DMS53 treated with DMSO at 0.1 percent for 48 hours (cell line): ENCODE measurements around the gene EYA3.

ENCODE experiments used
- DNase-seq: peaks from one replicate; lab custom pipeline; 2025; ENCODE audit not compliant: unreplicated experiment; lab: John Stamatoyannopoulos, UW

The EYA3 gene

DNA sequence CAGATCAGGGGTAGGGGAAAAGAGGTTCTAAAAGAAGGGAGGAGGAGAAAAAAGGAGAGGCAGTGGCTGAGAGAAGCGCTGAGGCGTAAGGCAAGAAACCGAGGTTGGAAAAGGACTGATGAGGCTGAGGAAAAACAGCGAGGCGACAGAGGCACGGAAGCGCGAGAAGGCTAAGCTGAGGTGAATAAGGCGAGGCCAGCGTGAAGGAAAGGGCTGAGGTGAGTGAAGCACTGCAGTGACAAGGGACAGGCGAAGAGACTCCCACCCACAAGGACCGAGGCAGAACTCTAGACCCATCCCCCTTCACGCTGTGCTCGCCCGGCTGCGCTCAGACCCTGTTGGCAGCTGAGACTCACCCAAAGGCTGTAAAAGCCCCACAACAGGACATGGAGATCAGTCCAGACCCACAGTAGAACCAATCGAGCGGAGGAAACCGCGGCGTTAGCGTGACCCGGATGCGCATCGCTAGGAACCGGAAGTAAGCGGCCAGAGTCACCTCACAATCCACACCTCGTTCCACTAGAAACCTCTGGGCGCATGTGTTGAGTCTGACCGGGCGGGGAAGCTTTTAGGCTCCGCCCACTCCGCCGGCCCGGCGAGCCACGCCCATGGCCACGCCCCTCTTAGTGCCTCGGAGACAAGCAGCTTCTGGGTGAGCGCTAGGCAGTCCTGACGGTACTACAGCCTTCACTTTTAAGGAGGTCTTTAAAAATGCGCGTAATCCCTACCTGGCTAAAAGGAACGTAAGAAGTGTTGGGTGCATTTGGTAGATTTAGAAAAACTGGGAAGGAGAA, at the start of gene EYA3:
Gene EYA3 (minus strand): TSS at position 443 of the 794 bp plus-strand sequence. CDS start 30,584 bp downstream, outside the sequence.
- DNase-seq: peak; percentile 97

GRCh38 chr1:28136922-28137613, 48.7 kb upstream of the EYA3 start:
- no peak for DNase-seq

DNA sequence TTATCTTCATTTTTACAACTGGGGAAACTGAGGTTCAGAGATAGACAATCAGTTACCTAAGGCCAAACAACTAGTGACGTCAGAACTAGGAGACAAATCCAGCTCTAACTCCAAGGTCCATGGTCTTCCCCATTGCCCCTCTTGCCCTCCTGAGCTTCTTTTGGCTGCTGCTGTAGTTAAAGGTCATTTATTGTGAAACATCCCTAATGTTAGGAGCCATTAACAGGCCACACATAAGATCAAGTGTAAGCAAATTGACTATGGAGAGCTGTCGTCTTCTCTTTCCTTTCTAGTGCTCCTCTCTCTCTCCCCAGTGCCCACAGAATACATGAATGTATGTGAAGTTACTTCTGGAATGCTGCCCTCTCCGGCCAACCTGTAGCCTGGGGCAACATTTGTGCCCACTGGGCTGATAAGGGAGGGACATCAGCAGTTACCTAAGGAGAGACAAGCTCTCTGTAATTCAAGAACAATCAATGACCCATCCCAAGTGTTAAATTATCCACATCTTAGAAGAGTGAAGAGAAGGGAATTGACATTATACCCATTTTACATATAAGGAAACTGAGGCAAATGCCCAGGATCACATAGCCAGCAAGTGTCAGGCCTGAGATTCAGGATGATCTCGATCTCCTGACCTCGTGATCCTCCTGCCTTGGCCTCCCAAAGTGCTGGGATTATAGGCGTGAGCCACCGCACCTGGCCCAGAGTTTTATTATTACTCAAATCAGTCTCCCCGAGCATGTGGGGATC, 47.9 kb upstream of the EYA3 start:
- no peak for DNase-seq

- no peak for DNase-seq
Measured at GRCh38 chr1:28135371-28136168, 47.2 kb upstream of the EYA3 start.

DNA sequence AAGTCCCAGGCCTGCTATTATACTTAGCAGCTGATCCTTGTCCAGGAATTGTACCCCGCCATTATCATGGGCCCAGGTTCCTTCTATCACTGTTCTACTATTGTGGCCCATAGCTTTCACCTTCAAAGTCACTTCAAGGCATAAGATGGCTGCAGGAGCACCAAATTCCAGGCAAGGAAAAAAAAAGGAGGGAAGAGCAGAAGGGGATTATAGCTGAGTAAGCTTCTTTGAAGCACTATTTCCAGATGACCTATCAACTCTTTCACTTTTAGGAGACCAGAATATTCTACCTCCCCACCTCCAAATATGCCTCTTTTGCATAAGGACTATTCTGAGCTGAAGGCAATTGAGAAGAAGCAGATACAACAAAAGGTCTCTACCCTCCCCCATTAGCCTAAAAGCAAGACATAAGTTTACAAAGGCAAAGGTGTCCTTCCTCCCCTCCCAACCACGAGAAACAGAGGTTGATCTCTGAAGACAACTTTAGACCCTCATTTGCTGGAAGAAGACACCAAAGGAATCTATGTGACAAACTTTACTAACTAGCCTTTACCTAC, 46.3 kb upstream of the EYA3 start:
- DNase-seq: no peak

DNA sequence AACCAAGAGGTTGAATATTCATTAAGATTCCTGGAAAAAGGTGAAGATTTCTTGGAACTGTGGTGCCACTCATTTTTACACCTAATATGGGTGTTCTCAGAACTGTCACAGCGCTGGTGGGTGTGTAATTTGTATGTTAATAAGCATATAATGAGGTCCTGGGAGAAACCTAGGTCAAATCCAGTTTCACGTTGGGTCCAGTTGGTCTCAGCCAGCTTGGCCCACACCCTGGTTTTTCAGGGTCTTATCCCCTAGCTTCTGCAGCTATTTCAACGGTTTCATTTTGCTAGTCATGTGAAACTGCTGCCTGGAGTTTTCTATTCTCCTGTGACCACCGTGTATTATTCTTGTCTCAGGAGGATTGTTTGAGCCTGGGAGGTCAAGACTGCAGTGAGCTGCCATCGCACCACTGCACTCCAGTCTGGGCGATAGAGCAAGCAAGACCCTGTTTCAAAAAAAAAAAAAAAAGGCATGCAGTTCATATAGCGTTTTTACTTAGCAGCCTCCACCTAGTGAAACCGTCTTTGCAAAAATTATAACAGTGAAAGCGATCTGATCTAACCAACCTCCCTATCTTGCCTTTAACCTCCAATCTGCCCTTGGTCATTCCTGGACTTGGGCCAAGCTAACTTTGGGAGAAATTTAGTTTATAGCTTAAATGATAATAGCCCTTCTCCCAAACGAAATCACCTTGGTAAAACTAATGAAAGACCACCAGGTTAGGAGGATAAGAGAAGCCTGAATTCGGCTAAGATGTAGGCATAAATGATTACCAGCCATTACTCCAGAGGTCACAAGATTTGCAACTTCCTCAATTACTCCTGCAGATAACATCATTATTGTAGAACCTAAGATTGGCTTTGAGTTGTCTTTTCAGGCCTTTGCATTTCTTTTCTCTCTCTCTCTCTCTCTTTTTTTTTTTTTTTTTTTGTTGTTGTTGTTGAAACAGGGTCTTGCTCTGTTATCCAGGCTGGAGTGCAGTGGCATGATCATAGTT, 44.1 kb upstream of the EYA3 start:
- no peak for DNase-seq

DNA sequence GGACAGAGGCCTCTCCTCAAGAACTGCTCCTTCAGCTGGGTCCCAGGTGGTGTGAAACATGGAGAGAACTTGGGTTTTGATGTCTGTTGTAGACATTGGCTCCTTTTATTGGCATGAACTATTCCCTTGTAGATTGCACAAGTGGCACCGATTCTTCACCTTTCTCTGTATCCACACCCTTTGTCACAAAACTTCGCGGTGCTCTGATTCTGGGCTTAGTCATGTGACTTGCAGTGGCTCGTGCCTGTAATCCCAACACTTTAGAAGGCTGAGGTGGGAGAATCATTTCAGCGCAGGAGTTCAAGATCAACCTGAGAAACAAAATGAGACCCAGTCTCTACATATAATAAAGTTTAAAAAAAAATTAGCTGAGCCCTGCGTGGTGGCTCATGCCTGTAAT, 42.5 kb upstream of the EYA3 start:
- no peak for DNase-seq

DNA sequence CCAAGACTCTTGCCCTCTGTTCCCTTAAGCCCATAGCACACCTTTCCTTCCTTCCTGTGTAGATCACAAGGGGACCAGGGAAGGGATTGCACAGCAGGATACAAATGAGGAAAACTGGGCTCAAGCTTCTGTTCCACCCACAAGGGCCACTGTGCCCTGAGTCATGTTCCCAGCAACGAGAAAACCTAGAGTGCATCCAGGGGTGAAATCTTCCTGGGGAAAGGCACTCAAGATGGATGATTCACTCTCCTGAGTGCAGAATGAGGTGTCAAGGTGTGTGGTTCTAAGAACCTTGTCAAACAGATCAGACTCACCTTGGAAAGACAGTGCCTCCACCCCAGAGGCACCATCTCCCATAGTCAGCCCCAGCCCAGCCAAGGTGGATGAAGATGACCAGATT, 40.7 kb upstream of the EYA3 start:
- no peak for DNase-seq

DNA sequence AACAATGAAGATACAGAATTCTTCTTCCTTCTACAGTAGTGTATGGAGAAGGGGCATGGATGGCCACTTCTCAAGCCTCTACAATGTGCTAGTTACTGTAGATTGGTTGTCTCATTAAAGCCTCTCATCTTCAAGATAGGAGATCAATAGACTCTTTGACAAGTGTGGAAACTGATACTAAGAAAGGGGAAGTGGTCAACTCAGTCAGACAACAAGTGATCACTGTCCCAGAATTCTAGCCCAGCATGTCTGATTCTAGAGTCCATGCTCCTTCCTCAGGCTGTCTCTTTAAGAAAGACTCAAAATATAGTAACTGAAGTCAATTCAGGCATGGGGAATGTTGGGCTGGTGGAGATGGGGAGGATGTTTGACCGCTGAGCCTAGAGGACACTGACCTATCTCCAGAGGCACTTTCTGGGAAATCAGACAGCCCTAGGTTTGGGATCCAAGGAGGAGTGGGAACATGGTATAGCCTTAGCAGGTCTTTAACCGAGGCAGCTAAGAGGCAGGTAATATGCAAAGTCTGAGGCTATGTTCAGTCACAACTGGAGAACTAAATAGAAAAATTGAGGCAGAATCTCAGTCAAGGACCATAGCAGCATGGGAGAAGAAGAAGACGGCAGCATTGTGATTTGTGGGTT, 39.3 kb upstream of the EYA3 start:
- DNase-seq: no peak

- no peak for DNase-seq
Measured at GRCh38 chr1:28126783-28127490, 38.5 kb upstream of the EYA3 start.

DNA sequence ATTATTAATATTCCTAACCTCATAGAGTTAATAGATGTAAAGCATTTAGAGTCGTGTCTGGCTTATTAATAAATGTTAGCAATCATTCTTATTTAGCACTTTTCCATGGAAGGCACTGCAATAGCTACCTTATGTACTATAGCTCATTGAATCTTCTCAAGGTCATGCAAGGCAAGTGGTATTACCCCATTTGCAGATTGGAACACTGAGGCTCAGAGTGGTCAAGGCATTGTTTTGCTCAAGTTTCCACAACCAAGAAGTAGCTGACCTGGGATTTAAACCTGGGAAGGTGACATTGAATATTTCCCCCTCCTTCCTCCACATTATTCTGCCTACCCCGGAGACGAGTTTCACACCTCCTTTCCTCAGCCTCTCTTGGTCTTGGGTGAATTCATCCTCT, 37.8 kb upstream of the EYA3 start:
- no peak for DNase-seq

- DNase-seq: no peak
Measured at GRCh38 chr1:28123461-28123961, 35.1 kb upstream of the EYA3 start.

DNA sequence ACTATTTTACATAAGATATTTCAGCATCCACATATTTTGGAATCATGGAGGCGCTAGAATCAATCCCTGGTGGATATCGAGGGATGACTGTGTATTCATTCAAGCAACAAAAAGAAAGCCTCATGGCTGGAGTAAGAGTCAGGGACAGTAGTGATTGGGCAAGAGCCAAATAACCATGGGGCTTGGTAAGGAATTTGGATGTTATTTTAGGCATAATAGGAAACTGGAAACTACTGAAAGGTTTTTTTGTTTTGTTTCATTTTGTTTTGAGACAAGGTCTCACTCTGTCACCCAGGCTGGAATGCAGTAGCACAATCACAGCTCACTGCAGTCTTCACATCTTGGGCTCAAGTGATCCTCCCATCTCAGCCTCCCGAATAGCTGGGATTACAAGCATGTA, 33.8 kb upstream of the EYA3 start:
- no peak for DNase-seq

GRCh38 chr1:28119556-28119955, 31.1 kb upstream of the EYA3 start:
- DNase-seq: no peak

DNA sequence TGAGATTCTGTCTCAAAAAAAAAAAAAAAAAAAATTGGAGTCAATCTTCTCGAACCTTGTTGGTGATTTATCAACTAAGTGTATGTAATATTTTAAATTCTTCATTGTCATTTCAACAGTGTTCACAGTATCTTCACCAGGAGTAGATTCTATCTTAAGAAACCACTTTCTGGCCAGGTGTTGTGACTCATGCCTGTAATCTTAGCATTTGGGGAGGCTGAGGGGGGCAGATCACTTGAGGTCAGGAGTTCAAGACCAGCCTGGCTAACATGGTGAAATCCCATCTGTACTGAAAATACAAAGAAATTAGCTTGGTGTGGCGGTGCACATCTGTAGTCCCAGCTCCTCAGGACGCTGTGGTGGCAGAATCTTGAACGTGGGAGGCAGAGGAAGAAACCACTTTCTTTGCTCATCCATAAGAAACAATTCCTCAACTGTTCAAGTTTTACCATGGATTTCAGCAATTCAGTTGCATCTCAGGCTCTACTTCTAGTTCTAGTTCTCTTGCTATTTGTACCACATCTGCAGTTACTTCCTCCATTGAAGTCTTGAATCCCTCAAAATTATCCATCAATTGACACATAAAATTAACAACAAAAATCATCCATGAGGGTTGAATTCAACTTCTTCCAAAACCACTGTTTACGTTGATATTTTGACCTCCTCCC, 30.4 kb upstream of the EYA3 start:
- no peak for DNase-seq

- no peak for DNase-seq
Measured at GRCh38 chr1:28115267-28115666, 26.9 kb upstream of the EYA3 start.

GRCh38 chr1:28114844-28115243, 26.4 kb upstream of the EYA3 start:
- DNase-seq: no peak

- no peak for DNase-seq
Measured at GRCh38 chr1:28113242-28113572, 24.8 kb upstream of the EYA3 start.
